Naive thymus-derived CD4-positive, alpha-beta T cell (primary cell): ENCODE results near the gene RAPGEF5. TPM values are rescaled to one million over a fixed set of nuclear protein-coding genes. Genes with fewer than 3 reads are reported as not detected.

Experiments used
- ATAC-seq: fragments of 150-1000 bp; cut with Tn5 transposase; 2 replicates; pipeline ENCODE4 v1.10.0; 2021; ENCODE audit warnings: mild to moderate bottlenecking, moderate library complexity
- CTCF ChIA-PET: fragments of 350-600 bp; sonication (Branson Sonifier 250); formaldehyde crosslinking; loops from one replicate; lab custom pipeline; 2021; ENCODE audit warnings: antibody characterized with exemption; lab: Charles Lee
- POLR2A ChIA-PET: fragments of 350-600 bp; sonication (Branson Sonifier 250); formaldehyde crosslinking; loops from one replicate; lab custom pipeline; 2021; ENCODE audit warnings: antibody characterized with exemption, inconsistent platforms; lab: Charles Lee
- DNase-seq, 9 donors: peaks; one replicate each; pipeline versions ENCODE4 v3.0.0 to v3.0.0-alpha.2; 2020 to 2022; ENCODE audit warnings: mixed read lengths in 1 of 9
- H3K27ac ChIP-seq: one replicate; pipeline ENCODE4 v1.7.0; 2013; ENCODE audit warnings: mild to moderate bottlenecking, low read depth, low read length, moderate library complexity
- H3K27me3 ChIP-seq, 2 donors: one replicate each; pipeline ENCODE4 v1.7.0; 2013; ENCODE audit warnings: low read length in 2 of 2, mild to moderate bottlenecking in 2 of 2, moderate library complexity in 2 of 2; ENCODE audit not compliant: control insufficient read depth in 2 of 2, insufficient read depth in 2 of 2
- H3K36me3 ChIP-seq, 3 experiments: 1 replicate in 2 of 3; 2 replicates in 1 of 3; pipeline ENCODE4 v1.7.0; 2013; ENCODE audit warnings: low read length in 3 of 3, mild to moderate bottlenecking in 3 of 3, moderate library complexity in 1 of 3; ENCODE audit not compliant: insufficient read depth in 3 of 3, control insufficient read depth in 2 of 3
- H3K4me1 ChIP-seq, 2 donors: one replicate each; pipeline ENCODE4 v1.7.0; 2013; ENCODE audit warnings: low read length in 2 of 2, mild to moderate bottlenecking in 2 of 2, moderate library complexity in 1 of 2; ENCODE audit not compliant: control insufficient read depth in 2 of 2, insufficient read depth in 2 of 2
- H3K4me3 ChIP-seq: 2 replicates; pipeline ENCODE4 v1.7.0; 2013; ENCODE audit warnings: mild to moderate bottlenecking, low read length
- H3K9me3 ChIP-seq, 3 experiments: 1 replicate in 2 of 3; 2 replicates in 1 of 3; pipeline ENCODE4 v1.7.0; 2013; ENCODE audit warnings: low read length in 3 of 3; ENCODE audit not compliant: control insufficient read depth in 2 of 3
- H3K27ac Mint-ChIP-seq, 9 donors: one replicate each; pipeline ENCODE4 v1.8.0; 2020 to 2022; ENCODE audit warnings: mixed read lengths in 9 of 9, mild to moderate bottlenecking in 8 of 9, moderate library complexity in 5 of 9, inconsistent platforms in 2 of 9
- H3K27me3 Mint-ChIP-seq, 5 donors: one replicate each; pipeline ENCODE4 v1.8.0; 2021 to 2022; ENCODE audit warnings: mixed read lengths in 5 of 5, mild to moderate bottlenecking in 1 of 5
- H3K36me3 Mint-ChIP-seq, 5 donors: one replicate each; pipeline ENCODE4 v1.8.0; 2020 to 2022; ENCODE audit warnings: mixed read lengths in 5 of 5, mild to moderate bottlenecking in 3 of 5, inconsistent platforms in 1 of 5
- H3K4me1 Mint-ChIP-seq, 7 donors: one replicate each; pipeline ENCODE4 v1.8.0; 2020 to 2022; ENCODE audit warnings: mixed read lengths in 7 of 7, mild to moderate bottlenecking in 3 of 7, inconsistent platforms in 1 of 7
- H3K4me3 Mint-ChIP-seq, 10 donors: one replicate each; pipeline ENCODE4 v1.8.0; 2020 to 2022; ENCODE audit warnings: mild to moderate bottlenecking in 10 of 10, mixed read lengths in 10 of 10, moderate library complexity in 6 of 10, inconsistent platforms in 2 of 10
- H3K9me3 Mint-ChIP-seq, 11 donors: one replicate each; pipeline ENCODE4 v1.8.0; 2020 to 2022; ENCODE audit warnings: mixed read lengths in 11 of 11, mild to moderate bottlenecking in 4 of 11, inconsistent platforms in 1 of 11, moderate library complexity in 1 of 11
- intact Hi-C, 2 donors: fragments of 100-400 bp; cut with micrococcal nuclease; formaldehyde crosslinking; loops; one replicate each; pipeline ENCODE4 v1.15.1; 2023
- polyA plus RNA-seq, 2 donors: library from polyadenylated mRNA; unstranded; fragments of 300-500 nt; fragmentation: Illumina TruSeq; gene quantifications; one replicate each; pipeline ENCODE4 v1.2.3, GENCODE V29; 2021
- total RNA-seq, 6 experiments: library from RNA in 5 of 6; stranded (reverse) in 5 of 6; gene quantifications; 1 replicate in 5 of 6; 2 replicates in 1 of 6; pipeline ENCODE4 v1.2.3 and lab custom pipeline; 2021 to 2026

Gene RAPGEF5
- total and polyA plus RNA-seq, 7 experiments from 2014 or later: 0.17 to 0.93 TPM; not detected in 5

- DNase-seq: no peak
- Histone ChIP-seq H3K27ac (no peak overlapping the region), H3K27me3 (no peaks in the 10 kb centered on the region), H3K4me1 (no peaks in the 10 kb centered on the region), H3K9me3 (no peaks in the 10 kb centered on the region), H3K4me3 (no peak overlapping the region), H3K36me3 (no peaks in the 10 kb centered on the region)
- Mint-ChIP-seq H3K27me3 (peaks cover 6 to 25% (median 15%) of the 10 kb centered on the region in 5 donors), H3K9me3 (peaks cover 0 to 2% (median 0%) of the 10 kb centered on the region in 11 donors), H3K4me1 (no peaks in the 10 kb centered on the region), H3K27ac (no peak overlapping the region), H3K4me3 (no peak overlapping the region), H3K36me3 (no peaks in the 10 kb centered on the region)
- ChIA-PET POLR2A (no interaction called here), CTCF (no interaction called here)
- intact Hi-C loops: no loop called here
- ATAC-seq: no peak
Observed at GRCh38 chr7:22138886-22139285, 218.1 kb downstream of the RAPGEF5 start.

GRCh38 chr7:22138106-22138505 lies 218.8 kb downstream of the RAPGEF5 start:
- no peaks in the 10 kb centered on the region for H3K27me3 ChIP-seq
- Mint-ChIP-seq H3K36me3 (no peaks in the 10 kb centered on the region), H3K4me3 (no peak overlapping the region), H3K9me3 (peaks cover 0 to 2% (median 0%) of the 10 kb centered on the region in 11 donors), H3K27me3 (peaks cover 8 to 27% (median 12%) of the 10 kb centered on the region in 5 donors), H3K4me1 (no peaks in the 10 kb centered on the region), H3K27ac (no peak overlapping the region)
- H3K36me3 ChIP-seq: no peaks in the 10 kb centered on the region
- H3K4me1 ChIP-seq: no peaks in the 10 kb centered on the region
- no peak for ATAC-seq
- DNase-seq: no peak
- CTCF ChIA-PET: no interaction called here
- no peaks in the 10 kb centered on the region for H3K9me3 ChIP-seq
- H3K4me3 ChIP-seq: no peak overlapping the region
- intact Hi-C loops: no loop called here
- POLR2A ChIA-PET: no interaction called here
- no peak overlapping the region for H3K27ac ChIP-seq

GRCh38 chr7:22137466-22137865 lies 219.5 kb downstream of the RAPGEF5 start:
- DNase-seq (no peak), ATAC-seq (no peak)
- no peak overlapping the region for H3K27ac Mint-ChIP-seq
- Histone ChIP-seq H3K27ac (no peak overlapping the region), H3K27me3 (no peaks in the 10 kb centered on the region), H3K36me3 (no peaks in the 10 kb centered on the region), H3K4me1 (no peaks in the 10 kb centered on the region), H3K4me3 (no peak overlapping the region), H3K9me3 (no peaks in the 10 kb centered on the region)
- ChIA-PET POLR2A (interaction anchor here (0.6 kb wide), 1 partner anchor 370 kb away, joined by 3 read pairs; no protein-coding TSS in a partner anchor), CTCF (no interaction called here)
- intact Hi-C loops: no loop called here
- peaks cover 0 to under 1% (median 0%) of the 10 kb centered on the region in 11 donors for H3K9me3 Mint-ChIP-seq
- peaks cover 7 to 32% (median 12%) of the 10 kb centered on the region in 5 donors for H3K27me3 Mint-ChIP-seq
- no peak overlapping the region for H3K4me3 Mint-ChIP-seq
- no peaks in the 10 kb centered on the region for H3K4me1 Mint-ChIP-seq
- H3K36me3 Mint-ChIP-seq: no peaks in the 10 kb centered on the region

GRCh38 chr7:22137026-22137425 lies 219.9 kb downstream of the RAPGEF5 start:
- peaks cover 3 to 36% (median 12%) of the 10 kb centered on the region in 5 donors for H3K27me3 Mint-ChIP-seq
- no peak overlapping the region for H3K27ac Mint-ChIP-seq
- H3K36me3 Mint-ChIP-seq: no peaks in the 10 kb centered on the region
- intact Hi-C loops: no loop called here
- Histone ChIP-seq H3K4me3 (no peak overlapping the region), H3K4me1 (no peaks in the 10 kb centered on the region), H3K27ac (no peak overlapping the region), H3K9me3 (no peaks in the 10 kb centered on the region), H3K36me3 (no peaks in the 10 kb centered on the region), H3K27me3 (no peaks in the 10 kb centered on the region)
- ChIA-PET POLR2A (interaction anchor here (0.6 kb wide), 1 partner anchor 370 kb away, joined by 3 read pairs; no protein-coding TSS in a partner anchor), CTCF (no interaction called here)
- no peaks in the 10 kb centered on the region for H3K9me3 Mint-ChIP-seq
- ATAC-seq (no peak), DNase-seq (no peak)
- H3K4me3 Mint-ChIP-seq: no peak overlapping the region
- no peaks in the 10 kb centered on the region for H3K4me1 Mint-ChIP-seq

GRCh38 chr7:22129819-22130580 lies 227.0 kb downstream of the RAPGEF5 start:
- CTCF ChIA-PET: interaction anchor here (0.7 kb wide), 1 partner anchor 25 kb away, joined by 3 read pairs; no protein-coding TSS in a partner anchor

GRCh38 chr7:22129166-22129565 lies 227.8 kb downstream of the RAPGEF5 start:
- no peak for ATAC-seq
- ChIA-PET POLR2A (no interaction called here), CTCF (interaction anchor here (0.5 kb wide), 1 partner anchor 52 kb away, joined by 3 read pairs; no protein-coding TSS in a partner anchor)
- no peak overlapping the region for H3K27ac Mint-ChIP-seq
- no peaks in the 10 kb centered on the region for H3K9me3 ChIP-seq
- H3K36me3 ChIP-seq: no peaks in the 10 kb centered on the region
- H3K4me1 Mint-ChIP-seq: no peaks in the 10 kb centered on the region
- H3K27ac ChIP-seq: no peak overlapping the region
- H3K27me3 ChIP-seq: no peaks in the 10 kb centered on the region
- H3K4me1 ChIP-seq: no peaks in the 10 kb centered on the region
- intact Hi-C loops: no loop called here
- H3K4me3 Mint-ChIP-seq: no peak overlapping the region
- H3K27me3 Mint-ChIP-seq: peaks cover 6 to 36% (median 20%) of the 10 kb centered on the region in 5 donors
- no peaks in the 10 kb centered on the region for H3K9me3 Mint-ChIP-seq
- H3K36me3 Mint-ChIP-seq: no peaks in the 10 kb centered on the region
- DNase-seq: no peak
- no peak overlapping the region for H3K4me3 ChIP-seq

More at GRCh38 chr7:22129819-22130580, 227.0 kb downstream of the RAPGEF5 start:
- Histone ChIP-seq H3K4me1 (no peaks in the 10 kb centered on the region), H3K27ac (no peak overlapping the region), H3K9me3 (no peaks in the 10 kb centered on the region), H3K36me3 (no peaks in the 10 kb centered on the region), H3K27me3 (no peaks in the 10 kb centered on the region), H3K4me3 (no peak overlapping the region)
- DNase-seq (no peak), ATAC-seq (no peak)
- Mint-ChIP-seq H3K9me3 (no peaks in the 10 kb centered on the region), H3K27ac (no peak overlapping the region), H3K27me3 (peaks cover 5 to 41% (median 22%) of the 10 kb centered on the region in 5 donors), H3K36me3 (no peaks in the 10 kb centered on the region), H3K4me3 (no peak overlapping the region), H3K4me1 (no peaks in the 10 kb centered on the region)
- intact Hi-C loops: no loop called here
- POLR2A ChIA-PET: no interaction called here

GRCh38 chr7:22128528-22128920 lies 228.4 kb downstream of the RAPGEF5 start:
- H3K27me3 ChIP-seq: no peaks in the 10 kb centered on the region
- POLR2A ChIA-PET: no interaction called here
- no peak overlapping the region for H3K4me3 ChIP-seq
- H3K27ac Mint-ChIP-seq: no peak overlapping the region
- intact Hi-C loops: no loop called here
- DNase-seq: no peak
- no peaks in the 10 kb centered on the region for H3K4me1 Mint-ChIP-seq
- no peaks in the 10 kb centered on the region for H3K9me3 Mint-ChIP-seq
- H3K27ac ChIP-seq: no peak overlapping the region
- H3K27me3 Mint-ChIP-seq: peaks cover 6 to 33% (median 19%) of the 10 kb centered on the region in 5 donors
- H3K9me3 ChIP-seq: no peaks in the 10 kb centered on the region
- H3K36me3 Mint-ChIP-seq: no peaks in the 10 kb centered on the region
- no peak for ATAC-seq
- no peaks in the 10 kb centered on the region for H3K36me3 ChIP-seq
- no peak overlapping the region for H3K4me3 Mint-ChIP-seq
- CTCF ChIA-PET: no interaction called here
- H3K4me1 ChIP-seq: no peaks in the 10 kb centered on the region
